Measurements from ENCODE around the gene PLEKHM2.
A peak's percentile ranks its signal among the peaks of the same experiment; 100 is the strongest.

PLEKHM2 gene

DNA sequence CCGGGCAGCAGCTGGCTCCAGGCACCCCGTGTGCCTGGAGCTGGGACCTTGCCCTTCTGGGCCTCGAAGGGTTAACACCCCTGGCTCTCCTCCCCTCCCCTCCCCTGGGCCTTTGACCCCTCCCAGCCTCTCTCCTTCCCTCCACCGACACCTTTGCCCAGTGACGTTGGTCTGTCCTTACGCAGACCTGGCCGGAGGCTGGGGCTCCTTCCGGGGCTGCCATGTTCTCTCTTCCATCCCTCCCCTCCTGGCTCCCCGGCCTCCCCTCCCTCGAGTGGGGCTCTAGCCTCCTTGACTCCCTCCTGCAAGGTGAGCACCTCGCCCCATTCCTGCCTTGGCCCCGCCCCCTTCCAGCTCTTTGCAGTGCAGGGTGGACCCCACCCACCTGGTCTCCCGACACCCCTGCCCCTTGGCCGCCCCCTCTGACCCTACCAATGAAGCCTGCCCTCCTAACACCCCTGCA lies 58.2 kb downstream of the PLEKHM2 start, which contains the start of gene TMEM82:
Gene TMEM82, plus strand, starts transcription at position 161 of the 463 bp plus-strand sequence. Its CDS starts 61 bp downstream, at position 222.
- no peak for DNase-seq

DNA sequence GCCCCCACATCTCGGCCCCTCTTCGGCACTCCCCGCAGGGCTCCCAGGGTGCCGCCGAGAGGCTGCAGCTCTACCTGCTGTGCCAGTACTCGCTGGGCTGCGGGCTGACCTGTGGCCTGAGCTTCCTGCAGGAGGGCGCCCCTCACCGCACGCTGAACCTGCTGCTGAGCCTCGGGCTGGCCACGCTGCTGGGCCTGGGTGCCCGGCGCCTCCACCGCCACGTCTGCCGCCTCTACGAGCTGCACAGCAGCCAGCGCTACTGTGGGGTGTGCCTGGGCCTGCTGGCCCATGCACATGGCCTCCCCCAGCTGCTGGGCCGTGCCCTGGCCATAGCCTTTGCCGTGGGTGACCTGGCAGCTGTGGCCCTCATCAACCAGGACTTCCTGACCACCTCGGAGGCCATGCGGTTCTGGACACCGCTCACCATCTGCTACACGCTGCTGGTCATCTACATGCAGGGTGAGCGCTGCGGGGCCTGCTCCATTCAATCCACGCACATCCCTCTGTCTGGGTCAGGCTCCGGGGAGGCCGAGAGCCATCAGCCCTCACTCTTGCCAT lies 60.1 kb downstream of the PLEKHM2 start:
- DNase-seq: no peak

DNA sequence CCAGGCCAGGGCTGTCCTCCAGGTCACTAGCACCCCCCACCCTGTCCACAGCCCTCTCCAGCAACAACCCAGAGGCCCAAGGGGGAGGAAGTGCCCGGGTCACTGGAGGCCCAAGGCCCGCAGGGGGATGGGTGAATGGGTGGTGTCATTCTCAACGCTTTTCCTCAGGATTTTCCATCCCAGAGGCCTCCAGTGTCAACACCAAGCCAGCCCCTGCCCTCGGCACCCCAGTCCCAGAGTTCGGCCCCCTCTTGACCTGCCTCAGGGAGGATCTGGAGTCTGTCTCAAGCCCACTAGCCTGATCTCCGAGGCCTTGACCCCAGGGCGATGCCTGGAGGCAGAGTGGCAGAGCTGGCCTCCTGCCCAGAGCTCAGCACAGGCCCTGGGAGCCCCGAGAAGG lies 63.3 kb downstream of the PLEKHM2 start:
- no peak for DNase-seq

GRCh38 chr1:15748264-15748663 lies 64.1 kb downstream of the PLEKHM2 start:
- no peak for DNase-seq

- peak; percentile 15 for DNase-seq
These were observed 64.7 kb downstream of the PLEKHM2 start for GRCh38 chr1:15748690-15749398.

GRCh38 chr1:15749399-15750291 lies 65.5 kb downstream of the PLEKHM2 start:
- DNase-seq: no peak

GRCh38 chr1:15750924-15751323 lies 66.8 kb downstream of the PLEKHM2 start:
- no peak for DNase-seq

GRCh38 chr1:15751717-15752116 lies 67.6 kb downstream of the PLEKHM2 start:
- DNase-seq: no peak

GRCh38 chr1:15753776-15754175 lies 69.7 kb downstream of the PLEKHM2 start:
- DNase-seq: no peak

GRCh38 chr1:15755021-15755645 lies 71.0 kb downstream of the PLEKHM2 start:
- no peak for DNase-seq

DNA sequence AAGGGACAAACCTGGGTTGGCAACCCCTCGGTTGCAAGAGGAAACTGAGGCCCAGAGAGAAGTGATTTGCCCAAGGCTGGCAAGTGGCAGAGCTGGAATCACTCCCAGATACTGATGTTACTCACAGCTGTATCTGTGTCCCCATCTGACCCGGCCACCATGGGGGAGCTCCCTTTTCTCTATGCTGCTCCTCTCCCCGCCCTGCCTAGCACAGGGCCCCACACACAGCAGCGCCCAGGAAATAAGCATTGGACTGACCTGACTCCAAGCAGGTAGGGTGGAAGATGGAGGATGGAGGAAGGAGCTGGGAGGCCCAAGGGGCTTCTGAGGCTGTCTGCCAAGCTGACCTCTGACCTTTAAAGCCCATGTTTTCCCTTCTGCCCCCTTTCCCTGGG lies 71.5 kb downstream of the PLEKHM2 start:
- no peak for DNase-seq

DNA sequence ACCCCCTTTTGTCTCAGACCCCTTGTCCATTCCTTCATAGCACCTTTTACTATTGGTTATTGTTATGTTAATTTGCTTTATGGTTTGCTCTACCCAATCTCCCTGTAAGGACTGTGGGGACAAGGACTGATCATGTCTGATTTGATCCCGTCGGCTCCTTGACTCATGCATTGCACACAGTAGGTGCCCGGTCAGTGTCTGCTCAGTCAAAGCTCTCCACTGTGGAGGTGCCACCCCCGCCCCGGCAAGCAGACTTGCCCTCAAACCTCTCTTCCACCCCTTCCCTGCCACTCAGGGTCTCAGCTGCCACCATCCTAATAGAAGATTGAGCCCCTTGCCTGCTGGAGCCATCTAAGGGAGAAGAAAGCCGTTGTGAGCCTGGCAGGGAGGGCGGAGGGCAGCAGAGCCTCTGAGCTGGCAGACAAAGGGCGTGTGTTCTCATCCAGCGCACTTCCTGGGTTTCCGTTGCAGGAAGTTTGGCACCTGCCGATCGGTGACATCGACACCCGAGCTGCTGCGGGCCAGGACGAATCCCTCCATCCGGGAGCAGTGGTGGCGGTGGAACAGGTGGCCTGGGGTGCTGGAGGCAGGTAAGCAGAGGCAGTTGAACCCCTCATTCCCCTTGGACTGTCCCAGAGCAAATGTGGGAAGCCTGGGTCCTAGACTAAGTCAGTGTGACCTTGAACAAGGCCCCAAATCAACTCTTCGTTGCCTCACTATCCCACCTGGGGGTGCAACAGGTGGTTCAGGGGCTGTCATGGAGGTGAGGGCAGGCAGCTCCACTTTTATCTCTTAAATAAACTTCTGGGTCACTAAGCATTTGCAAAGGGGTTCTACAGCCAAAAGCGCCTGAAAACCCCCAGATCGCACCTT lies 72.3 kb downstream of the PLEKHM2 start:
- DNase-seq: no peak

GRCh38 chr1:15757016-15757543 lies 73.0 kb downstream of the PLEKHM2 start:
- DNase-seq: no peak

DNA sequence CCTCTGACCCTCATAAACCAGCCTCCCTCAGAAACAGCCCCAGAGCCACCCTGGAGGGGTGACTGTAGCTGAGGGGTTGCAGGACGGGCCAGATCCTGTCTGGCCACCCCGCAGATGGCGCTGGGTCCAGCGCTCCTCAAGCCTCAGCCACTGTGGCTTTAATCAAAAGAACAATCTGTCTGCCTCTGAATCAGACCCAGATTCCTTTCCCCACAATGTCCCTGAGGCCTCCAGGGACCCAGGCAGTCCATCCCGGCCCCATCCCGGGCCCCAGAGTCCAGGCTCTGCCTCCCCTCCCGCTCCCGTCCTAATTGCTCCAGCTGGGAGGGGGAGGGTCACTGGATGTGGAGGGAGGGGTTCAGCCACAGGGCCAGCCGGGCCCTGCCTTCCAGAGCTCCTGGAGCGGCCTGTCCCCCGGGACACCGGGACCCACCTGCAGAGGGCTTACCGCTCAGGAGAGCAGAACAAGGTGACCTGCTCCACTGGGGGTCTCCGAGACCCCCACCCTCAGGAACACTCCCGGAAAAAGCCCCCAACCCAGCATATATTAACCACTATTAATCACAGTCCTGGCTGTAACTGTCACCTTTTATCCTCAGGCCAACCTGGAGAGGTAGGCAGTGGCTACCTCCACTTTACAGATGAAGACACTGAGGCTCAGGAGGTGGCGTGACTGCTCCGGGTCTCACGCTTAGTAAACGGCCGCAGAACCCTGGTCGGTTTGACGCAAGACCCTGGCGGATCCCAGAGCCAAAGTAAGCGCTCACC lies 73.6 kb downstream of the PLEKHM2 start:
- DNase-seq: no peak

DNA sequence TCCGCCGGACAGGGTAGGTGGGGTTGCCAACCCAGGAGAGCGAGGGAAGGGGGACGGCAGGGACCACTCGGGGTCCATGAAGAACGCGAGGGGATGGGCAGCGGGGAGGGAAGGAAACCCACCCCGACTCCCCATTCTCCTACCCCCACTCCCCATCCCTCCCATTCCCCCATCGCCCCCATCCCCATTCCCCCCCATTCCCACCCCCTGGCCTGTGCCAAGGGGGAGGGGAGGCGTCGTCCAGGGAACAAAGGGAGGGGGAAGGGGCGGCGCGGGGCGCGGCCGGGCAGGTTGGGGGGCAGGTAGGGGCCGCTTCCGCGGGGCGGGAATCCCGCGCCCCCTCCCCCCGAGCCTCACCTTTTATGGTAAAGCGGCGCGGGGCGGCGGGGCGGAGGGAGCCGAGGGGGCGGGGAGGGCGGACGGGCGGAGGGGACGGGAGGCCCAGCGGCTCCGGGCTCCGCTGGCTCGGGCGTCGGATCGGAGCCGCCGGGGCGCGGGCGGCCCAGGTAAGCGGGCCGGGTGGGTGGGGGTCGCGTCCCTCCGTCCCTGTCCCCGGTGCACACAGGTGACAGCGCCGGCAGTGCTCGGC lies 74.3 kb downstream of the PLEKHM2 start, which contains the start of gene FBLIM1:
Gene FBLIM1, plus strand, starts transcription at position 453 of the 589 bp plus-strand sequence. CDS start 6,189 bp downstream, outside the sequence.
- no peak for DNase-seq

DNA sequence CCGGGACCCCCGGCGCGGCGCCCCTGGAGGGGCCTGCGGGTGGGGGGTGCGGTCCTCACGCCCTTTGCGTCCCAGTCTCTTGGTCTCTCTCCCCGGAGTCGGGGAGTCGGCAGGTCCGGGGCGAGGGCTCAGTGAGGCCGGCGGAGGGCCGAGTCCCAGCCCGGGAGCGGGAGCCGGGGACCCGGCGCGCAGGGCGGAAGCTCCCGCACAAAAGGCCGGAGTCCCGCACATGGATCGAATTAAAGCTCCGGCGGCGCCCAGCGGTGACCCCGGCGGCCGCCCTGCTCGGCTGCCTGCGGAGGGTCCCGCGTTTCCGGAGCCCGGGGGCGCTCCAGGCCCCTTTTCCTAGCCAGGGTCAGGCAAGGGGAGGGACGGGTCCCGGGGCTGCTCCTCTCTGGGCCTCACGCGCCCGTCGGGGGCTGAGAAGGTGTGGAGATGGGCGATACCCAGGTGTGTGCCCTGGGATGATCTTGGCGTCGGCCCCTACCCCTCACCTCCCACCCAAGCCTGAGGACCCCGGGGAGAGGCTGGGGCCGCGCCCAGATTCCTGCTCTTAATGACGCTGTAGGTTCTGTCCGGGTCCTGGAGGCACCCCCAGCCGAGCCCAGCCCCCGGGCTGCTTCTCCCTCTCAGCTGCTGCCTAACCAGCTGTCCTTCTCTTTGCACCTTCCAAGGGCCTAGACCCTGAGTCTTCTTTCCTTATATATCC lies 75.0 kb downstream of the PLEKHM2 start:
- no peak for DNase-seq

DNA sequence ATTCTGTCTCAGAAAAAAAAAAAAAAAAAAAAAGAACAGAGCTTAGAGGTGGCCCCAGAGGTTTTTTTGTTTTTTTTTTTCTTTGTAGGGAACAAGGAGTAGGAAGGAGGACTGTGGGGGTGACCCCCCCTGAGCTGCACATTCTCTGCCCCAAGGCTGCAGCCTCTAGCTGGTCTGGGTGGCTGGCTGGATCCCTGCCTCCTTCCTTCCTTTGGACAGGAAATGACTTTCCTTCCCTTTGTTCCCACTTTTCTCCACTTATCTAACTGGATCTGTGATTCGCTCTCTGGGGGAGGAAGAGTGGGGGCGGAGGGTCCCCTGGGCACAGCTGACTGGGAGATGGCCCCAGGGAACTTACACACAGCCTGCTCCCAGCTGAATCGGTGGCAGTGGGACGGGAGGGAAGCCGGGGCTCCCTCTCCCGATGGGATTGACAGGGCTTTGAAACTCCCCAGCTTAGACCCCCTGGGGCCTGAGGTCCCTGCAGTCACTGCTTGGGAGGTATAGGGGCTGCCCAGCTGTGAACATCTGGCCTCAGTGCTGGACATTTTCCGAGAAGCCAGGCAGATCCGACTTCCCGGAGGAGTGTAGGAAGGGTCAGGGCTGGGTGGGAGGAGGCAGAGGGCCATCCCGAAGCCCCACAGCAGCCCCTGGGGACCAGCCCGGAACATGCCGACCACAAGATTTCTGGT lies 76.5 kb downstream of the PLEKHM2 start:
- DNase-seq: peak; percentile 70

DNA sequence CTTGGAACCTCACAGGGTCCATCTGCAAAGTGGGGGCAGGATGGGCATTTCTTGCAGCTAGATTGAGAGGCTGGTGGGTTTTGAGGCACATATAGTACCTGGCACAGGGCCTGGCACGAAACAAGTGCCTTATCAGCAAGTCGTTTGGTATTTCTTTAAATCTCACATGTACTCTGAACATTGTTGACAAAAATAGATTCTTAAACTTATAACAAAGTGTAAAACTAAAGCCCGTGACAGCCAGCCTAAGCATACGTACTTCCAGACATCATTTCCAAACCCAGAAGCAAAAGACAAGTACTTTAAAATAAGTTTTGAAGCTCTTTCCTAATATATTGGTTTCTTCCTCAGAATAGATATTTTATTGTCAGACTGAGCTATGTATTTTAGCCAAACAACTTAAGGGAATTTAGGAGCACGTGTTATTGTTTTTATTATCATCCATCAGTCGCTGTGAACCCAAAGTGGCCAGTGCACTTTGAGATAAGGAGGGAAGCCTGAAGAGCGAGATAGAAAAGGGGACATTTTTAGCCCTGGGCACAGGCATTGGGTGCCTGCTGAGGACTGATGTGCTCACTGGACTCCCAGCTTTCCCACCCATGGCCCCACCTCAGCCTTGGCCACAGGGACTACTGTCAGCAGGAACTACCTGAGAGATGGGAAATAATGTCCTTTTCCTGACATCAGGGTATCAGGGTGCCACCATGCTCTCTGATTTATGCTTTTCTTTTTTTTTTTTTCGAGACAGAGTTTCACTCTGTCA lies 77.4 kb downstream of the PLEKHM2 start:
- no peak for DNase-seq

Data from left hindlimb (tissue), 1 donor.